Measurements from ENCODE around the gene SAG.
A peak's percentile ranks its signal among the peaks of the same experiment; 100 is the strongest.

The SAG gene

DNA sequence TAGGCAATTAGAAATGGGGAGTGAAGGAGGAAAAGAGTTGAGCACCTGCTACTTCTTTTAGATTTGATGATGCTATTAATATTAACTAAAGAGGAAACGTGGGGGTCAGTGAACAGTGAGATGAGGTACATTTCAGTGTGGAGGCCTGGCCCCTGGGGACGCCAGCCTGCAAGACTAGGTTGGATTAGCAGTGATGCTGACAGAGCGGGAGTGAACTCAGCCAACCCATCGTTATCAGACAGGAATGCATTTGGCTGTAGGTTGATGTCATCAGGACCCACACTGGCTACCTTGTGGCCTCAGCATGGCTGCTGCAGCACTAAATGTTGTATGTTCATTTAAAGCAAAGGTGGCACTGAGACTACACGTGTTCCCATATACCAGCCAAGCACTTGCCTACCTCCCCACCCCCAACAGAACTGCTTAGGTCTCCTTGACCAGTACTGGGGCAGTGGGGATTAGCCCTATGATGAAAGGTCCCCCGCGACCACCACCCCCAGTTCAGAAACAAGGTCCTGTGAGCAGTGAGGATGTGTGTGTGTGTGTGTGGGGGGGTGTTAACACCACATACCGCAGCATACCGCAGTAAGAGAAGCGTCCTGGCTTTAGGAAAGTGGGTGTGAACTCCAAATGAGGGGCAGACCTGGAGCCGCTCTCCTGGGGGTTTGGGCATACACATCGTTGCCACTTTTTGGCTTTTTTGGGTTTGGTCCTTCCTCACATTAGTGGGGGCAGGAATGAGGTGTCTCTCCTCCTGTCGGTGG lies 72.7 kb downstream of the SAG start:
- no peak for DNase-seq (ENCODE audit: low read depth in 2 of 2)

DNA sequence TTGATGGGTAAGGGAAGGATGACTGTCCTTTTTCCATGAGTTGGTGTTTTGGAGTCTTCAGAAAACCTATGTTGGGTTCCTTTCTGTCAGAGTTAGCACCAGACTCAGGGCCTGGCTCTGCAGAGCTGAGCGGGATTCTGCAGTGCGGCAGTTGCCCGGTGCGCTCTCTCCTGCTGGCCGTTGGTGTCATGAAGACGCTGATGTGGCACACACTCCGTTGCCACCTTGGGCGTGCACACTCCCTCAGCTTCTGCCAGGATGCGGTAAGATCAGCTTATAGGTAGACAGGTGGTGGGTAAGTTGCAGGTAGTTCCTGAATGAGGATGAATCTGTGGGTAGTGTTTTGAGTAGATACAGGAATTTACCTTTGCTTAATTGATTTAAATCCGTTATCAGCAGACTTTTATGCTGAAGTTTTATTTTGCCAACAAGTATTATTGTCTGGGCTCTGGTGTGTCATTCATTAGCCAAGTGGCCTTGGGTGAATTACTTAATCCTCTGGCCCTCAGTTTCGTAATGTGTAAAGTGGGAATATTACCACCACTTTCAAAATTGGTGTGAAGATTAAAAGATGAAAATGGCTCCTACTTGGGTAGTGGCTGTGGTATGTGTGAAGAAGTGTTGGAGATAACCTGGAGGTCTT lies 73.5 kb downstream of the SAG start:
- DNase-seq (ENCODE audit: low read depth in 2 of 2): no peak

DNA sequence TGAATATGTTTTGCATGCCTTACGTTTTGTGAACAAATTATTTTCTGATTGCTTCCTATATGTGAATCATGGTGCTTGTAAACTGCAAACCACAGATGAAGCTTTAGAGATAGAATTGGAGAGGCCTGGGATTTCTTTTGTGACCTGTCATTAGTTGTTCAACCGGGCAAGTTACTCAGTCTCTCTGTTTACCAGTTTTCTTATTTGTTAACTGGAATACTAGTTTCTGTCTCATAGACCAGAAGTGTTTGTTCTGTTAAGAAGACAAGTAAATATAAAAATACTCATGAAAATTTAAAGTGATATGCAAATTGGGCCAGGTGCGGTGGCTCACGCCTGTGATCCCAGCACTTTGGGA lies 74.0 kb downstream of the SAG start:
- no peak for DNase-seq (ENCODE audit: low read depth in 2 of 2)

DNA sequence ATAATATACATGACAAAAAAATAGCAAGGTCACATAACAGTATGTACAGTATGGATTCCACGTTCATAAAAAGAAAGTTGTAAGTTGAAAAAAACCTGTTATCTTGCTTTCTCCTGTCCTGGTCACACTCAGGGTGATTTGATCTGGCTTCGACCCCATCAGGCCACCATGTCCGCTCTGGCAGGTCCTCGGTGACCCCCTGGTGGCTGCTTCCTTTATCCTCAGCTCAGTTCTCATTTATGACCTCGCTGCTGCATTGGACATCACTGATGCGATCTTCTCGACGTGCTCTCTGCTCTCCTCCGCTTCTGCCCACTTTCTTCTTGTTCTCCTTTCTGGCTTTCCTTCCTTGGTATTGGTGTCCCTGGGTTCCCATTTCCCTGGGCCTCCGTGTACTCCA lies 76.4 kb downstream of the SAG start:
- no peak for DNase-seq (ENCODE audit: low read depth in 2 of 2)

DNA sequence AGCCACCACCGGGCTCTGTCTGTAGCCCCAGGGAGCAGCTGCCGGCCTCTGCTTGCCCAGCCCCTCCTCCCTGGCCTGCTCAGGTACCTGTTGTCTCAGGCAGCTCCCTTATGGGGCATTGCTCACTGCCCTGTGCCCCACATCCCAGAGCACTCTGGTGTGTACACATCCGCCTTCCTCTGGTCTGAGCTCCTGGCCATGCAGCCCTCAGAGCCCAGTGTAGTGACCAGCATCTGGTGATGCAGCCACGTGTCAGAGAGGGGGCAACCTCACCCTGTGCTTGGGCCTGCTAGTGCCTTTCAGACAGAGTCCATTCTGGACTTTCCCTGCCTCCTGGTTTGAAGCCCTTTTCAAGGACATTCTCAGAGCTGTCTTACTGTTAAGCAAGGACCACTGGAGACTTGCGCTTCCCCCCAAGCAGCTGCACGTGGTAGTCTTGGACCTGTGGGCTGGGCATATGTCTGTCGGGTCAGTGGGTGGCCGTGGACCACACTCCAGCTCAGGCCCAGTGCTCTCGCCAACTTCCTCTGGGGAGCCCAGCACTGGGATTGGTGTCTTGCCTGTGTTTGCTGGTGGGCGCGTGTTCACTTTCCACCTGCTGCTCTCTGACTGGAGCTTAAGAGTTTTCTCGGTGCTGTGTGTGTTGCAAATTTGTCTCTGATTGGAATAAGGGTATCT lies 77.3 kb downstream of the SAG start:
- no peak for DNase-seq (ENCODE audit: low read depth in 2 of 2)

DNA sequence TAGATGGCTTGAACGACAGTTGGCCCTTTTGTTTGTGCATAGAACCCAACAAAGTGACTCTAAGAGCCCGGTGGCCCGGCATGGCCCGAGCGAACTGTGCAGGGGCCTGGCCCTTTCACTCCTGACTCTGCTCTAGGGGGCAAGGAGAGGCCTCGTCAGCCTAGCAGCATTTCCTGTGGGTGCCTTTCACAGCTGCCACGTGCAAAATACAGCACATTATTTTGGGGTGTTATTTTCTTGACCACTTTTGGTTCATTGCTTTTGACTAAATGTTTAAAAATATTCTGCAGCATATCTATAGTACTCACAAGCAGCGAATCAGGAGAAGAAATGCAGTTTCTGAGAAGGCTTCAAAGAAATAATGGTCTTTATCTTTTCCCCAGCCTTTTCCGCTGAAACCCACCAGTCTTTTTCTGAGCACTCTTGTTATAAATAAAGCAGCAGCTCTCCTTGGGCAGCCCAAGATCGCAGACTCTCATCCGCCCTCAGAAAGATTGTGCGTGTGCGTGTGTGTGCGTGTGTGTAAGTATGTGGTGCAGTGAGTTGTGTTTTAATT lies 78.0 kb downstream of the SAG start:
- peak in 1 of 2 donors; percentile 41 for DNase-seq (ENCODE audit: low read depth in 2 of 2)

DNA sequence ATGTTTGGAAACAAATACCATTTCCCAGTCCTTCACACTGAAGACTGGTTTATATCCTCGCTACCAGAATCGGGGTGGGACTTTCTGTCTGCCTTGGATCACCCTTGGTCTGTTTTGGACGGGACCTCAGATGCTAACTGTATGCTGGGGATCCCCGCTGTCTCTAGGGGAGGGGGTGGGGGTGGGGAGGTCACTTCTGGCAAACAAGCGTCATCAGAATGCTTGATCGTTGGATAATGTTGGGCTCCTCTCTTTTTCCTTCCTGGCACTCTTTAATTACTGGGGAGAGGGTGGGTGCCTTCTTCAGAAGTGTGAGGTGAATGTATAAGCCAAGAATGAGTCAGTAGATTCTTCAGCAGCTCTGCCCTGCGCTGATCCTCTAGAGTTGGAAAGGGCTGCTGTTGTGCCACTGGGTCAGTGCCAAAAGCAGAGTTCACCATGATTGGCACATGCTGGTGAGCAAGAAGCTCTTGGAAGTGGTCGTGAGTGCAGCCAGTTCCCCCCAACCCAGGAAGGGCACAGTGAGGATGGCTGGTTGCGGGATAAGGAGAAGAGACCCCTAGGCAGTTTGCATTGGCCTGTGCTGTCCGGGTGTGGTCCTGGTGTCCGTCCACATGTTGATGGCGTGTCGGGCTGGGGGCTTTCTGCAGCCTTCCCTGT lies 78.9 kb downstream of the SAG start:
- peak in 1 of 2 donors; percentile 37 for DNase-seq (ENCODE audit: low read depth in 2 of 2)

DNA sequence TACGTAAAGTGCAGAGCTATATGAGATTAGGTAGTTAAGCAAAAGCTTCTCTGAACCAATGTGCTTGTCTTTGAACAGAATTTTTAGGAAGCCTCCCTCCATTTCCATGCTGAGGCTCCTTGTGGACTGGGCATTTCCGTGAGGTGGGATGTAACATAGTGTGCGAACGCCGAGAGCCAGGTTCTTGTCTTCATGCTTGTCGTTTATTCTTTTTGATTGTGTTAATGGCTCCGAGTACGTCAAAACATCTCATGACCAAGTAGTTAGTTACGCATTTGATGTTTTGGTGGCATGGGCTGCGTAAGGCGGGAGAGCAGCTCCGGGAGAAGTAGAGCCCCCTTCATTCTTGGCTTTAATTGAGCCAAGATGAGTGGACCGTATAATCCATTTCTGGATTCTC lies 79.6 kb downstream of the SAG start:
- DNase-seq (ENCODE audit: low read depth in 2 of 2): no peak

DNA sequence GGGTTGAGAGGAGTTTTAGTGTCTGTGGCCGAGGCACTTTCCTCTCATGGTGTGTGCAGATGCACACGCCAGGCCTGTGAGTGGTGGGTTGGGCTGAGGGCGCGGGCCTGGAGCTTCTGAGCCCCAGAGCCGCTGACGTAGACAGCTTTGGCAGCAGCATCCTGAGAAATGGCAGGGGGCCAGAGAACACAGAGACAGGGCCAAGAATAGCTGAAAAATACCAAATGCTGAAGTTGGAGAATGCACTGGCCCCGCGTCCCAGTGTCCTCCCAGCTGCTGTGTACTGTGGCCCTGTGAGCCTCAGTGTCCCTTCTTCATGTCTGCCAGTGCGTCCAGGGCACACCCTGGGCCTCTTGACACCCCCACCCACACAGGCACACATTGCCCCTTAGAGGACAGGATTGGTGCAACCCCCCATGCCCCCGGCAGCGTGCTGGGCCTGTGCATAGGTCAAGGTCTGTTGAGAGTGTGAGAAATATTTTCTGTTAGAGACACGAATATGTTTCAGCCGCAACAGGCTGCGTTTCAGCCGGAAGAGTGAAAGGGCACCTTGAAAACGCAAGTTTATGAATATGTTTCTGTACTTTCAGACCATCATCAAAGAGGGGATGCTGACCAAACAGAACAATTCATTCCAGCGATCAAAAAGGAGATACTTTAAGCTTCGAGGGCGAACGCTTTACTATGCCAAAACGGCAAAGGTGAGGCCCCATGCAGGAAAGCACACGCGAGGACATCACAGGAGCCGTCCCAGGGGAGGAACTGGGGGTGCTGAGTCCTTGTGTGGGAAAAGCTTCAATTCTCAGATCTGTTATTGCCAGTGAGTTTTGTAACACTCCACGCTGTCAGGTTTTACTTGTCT lies 80.3 kb downstream of the SAG start:
- DNase-seq (ENCODE audit: low read depth in 2 of 2): no peak

DNA sequence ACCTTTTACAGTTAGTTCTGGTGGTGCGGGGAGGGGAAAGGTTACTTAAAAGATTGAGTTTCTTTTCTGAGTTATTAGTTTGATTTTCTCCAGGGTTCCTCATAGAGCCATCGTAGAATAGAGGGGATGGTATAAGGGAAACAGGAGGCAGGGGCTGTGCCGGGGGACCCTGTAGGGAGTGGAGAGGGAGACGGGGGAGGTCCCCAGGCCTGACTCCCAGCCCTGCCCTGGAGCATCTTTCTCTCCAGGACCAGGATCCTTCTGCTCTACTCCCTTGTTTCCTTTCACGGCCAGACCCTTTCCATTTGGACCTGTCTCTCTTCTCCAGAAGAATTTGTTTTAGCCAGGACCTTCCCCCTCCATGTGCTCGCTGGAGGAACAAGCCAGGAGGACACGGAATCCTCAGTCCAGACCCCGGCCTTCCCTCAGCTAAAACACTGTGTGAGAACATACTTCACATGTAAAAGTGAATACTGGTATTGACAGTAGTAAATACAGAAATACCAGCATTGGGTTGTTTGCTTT lies 82.0 kb downstream of the SAG start:
- no peak for DNase-seq (ENCODE audit: low read depth in 2 of 2)

DNA sequence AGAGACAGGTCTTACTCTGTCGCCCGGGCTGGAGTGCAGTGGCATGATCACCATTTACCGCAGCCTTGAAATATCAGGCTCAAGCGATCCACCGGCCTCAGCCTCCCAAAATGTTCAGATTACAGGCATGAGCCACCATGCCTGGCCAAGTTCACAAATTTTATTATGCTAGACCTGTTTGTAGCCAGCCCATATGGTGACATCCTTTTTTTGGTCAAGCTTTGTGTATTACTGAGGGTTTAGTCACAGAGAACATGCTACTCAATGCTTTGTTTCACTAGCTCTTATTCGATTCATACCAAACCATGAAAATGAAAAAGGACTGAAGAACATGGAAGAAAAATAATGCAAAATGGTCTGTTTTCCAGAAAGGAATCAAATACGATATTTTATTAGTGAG lies 88.1 kb downstream of the SAG start:
- DNase-seq (ENCODE audit: low read depth in 2 of 2): no peak
